ENCODE measurements around the gene TXNL4B.
"Not testable (repeated sequence)": the region's sequence is repeated elsewhere in the genome, so short reads cannot be mapped to it uniquely, and the experiment has no call there.

The TXNL4B gene

DNA sequence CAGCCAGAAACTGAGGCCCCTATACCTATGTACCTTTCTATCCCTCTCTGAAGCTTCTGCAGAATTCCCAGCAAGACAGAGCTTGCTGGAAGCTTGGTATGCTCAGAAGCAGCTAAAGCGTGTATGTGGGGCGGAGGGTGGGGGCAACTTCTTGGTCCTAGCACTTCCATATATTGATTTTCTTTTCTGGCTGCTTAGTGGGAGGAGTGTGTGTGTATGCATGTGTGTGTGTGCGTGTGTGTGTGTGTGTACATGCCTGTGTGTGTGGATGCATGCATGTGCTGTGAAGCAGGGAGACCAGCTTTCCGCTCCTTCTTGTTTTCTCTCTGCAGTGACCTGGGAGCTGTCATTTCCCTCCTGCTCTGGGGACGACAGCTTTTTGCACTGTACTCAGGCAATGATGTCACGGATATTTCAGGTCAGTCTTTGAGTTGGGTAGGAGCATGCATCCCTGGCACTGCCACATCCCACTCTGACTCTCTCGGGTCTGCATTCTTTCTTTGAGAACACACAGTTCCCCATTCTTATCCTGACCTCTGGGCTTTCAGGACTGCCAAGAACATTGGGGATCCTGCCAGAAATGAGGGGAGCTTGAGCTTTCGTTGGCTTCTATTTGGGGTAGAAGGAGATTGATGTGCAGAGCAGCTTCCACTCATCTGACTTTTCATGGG, 19.7 kb downstream of the TXNL4B start:
- TF ChIP-seq GATA1 (IDR thresholded peaks at IDR 0.05; ENCODE audit: low read depth, low read length), result no peak
- no peak for DNase-seq

DNA sequence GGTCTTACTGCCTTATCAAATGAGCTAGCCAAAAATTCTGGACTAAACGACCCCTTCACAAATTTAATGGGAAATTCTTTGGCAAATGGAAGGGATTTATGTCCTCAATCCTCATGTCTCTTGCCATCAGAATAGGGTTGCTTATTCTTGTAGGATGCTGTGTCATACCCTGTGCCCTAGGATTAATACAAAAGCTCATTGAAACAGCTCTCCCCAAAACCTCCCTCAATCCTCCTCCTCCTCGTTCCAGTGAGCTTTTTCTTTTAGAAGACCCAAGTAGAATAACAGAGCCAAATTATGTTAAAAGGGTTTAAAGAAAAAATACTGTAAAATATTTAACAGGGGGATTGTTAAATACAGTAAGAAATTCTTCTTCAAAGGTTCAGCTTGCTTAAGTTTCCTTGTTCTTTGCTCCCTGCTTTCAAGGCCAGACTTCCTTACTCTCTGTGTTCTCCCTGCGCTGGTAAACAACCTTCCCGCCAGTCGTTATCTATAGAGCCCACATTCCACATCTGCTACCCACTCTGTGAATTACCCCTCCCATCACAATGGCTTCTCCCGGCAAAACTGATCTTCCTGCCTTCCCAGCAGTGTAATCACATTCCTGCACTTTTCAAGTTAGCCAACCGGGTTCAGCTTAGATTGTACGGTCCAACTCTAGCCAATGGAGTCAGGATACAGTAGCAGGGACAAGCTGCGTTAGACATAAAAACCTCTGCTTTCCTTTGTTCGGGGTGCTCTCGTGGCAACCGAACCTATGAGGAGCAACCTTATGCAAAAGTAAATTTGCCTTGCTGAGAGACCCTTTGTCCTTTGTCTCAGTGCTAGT, 20.7 kb downstream of the TXNL4B start:
- DNase-seq, result peak; percentile 17
- TF ChIP-seq GATA1 (IDR thresholded peaks at IDR 0.05; ENCODE audit: low read depth, low read length) (no peak), POLR2A (IDR thresholded peaks at IDR 0.05; ENCODE audit: low read length) (no peak)

DNA sequence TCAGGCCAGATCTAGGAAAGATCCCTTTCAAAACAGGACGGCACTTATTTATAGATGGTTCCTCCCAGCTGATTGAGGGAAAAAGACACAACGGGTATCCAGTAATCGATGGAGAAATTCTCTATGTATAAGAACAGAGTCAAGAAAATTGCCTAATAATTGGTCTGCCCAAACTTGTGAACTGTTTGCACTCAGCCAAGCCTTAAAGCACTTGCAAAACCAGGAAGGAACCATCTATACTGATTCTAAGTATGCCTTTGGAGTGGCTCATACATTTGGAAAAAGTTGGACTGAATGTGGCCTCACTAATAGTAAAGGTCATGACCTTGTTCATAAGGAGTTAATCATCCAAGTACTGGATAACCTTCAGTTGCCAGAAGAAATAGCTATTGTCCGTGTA, 24.5 kb downstream of the TXNL4B start:
- TF ChIP-seq GATA1 (IDR thresholded peaks at IDR 0.05; ENCODE audit: low read depth, low read length), result no peak
- no peak for TF ChIP-seq POLR2A (IDR thresholded peaks at IDR 0.05; ENCODE audit: low read length)
- no peak for DNase-seq

DNA sequence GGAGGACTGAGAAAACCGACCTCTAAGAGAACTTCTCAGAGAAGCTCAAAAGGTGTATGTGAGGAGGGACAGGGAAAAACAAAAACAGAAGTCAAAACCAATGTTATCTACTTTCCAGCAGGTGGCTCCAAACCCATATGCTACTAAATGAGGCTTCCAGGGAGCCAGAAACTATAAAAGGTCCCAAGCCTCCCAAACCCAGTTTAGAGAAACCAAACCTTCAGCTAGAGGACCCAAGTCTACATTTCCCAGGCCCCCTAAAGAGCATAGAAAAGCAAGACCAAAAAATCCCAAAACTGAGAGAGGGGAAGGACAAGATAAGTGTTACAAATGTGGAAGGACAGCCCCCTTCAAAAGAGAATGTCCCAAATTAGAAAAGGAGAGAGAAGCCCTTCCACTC, 26.7 kb downstream of the TXNL4B start:
- TF ChIP-seq POLR2A (IDR thresholded peaks at IDR 0.05; ENCODE audit: low read length) (no peak), GATA1 (IDR thresholded peaks at IDR 0.05; ENCODE audit: low read depth, low read length) (no peak)
- DNase-seq, result peak; percentile 67 to 74

DNA sequence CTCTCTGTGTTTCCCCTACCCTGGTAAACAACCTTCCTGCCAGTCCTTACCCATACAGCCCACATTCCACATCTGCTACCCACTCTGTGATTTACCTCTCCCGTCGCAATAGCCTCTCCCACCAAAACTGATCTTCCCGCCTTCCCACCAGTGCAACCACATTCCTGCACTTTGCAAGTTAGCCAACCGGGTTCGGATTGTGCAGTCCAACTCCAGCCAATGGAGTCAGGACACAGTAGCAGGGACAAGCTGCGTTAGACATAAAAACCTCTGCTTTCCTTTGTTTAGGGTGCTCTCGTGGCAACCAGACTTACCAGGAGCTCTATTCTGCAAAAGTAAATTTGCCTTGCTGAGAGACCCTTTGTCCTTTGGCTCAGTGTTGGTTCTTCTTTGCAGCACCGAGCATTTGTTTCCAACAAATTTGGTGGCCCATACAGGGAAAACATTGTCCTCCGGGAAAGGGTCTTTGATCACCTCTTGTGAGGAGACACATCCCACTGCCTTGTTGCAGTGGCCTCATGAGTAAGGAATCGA, 29.0 kb downstream of the TXNL4B start:
- DNase-seq, result no peak
- TF ChIP-seq GATA1 (IDR thresholded peaks at IDR 0.05; ENCODE audit: low read depth, low read length), result no peak
- TF ChIP-seq POLR2A (IDR thresholded peaks at IDR 0.05; ENCODE audit: low read length), result no peak

DNA sequence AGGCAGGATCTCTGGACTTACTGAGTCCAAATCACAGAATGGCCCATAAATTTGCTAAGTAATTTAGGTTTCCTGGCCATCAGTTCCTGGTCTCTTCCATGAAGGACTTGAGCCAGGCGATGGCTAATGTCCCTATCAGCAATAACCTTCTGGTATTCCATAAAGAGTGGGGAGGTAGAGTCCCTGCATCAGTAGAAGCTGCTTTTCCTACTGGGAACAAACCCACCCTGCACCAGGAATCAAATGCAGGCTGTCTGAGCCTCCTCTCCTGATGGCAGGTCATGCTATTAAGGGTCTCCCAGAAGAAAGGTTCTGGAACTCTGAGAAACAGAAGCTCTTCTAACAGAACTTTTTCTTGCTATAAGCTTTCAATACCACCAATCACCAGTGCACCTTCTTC, 31.9 kb downstream of the TXNL4B start:
- no peak for DNase-seq
- TF ChIP-seq GATA1 (IDR thresholded peaks at IDR 0.05; ENCODE audit: low read depth, low read length), result no peak
- no peak for TF ChIP-seq POLR2A (IDR thresholded peaks at IDR 0.05; ENCODE audit: low read length)

DNA sequence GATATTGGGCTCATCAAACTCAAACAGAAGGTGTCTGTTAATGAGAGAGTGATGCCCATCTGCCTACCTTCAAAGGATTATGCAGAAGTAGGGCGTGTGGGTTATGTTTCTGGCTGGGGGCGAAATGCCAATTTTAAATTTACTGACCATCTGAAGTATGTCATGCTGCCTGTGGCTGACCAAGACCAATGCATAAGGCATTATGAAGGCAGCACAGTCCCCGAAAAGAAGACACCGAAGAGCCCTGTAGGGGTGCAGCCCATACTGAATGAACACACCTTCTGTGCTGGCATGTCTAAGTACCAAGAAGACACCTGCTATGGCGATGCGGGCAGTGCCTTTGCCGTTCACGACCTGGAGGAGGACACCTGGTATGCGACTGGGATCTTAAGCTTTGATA, 33.0 kb downstream of the TXNL4B start:
- no peak for DNase-seq
- TF ChIP-seq POLR2A (IDR thresholded peaks at IDR 0.05; ENCODE audit: low read length), result no peak
- no peak for TF ChIP-seq GATA1 (IDR thresholded peaks at IDR 0.05; ENCODE audit: low read depth, low read length)

DNA sequence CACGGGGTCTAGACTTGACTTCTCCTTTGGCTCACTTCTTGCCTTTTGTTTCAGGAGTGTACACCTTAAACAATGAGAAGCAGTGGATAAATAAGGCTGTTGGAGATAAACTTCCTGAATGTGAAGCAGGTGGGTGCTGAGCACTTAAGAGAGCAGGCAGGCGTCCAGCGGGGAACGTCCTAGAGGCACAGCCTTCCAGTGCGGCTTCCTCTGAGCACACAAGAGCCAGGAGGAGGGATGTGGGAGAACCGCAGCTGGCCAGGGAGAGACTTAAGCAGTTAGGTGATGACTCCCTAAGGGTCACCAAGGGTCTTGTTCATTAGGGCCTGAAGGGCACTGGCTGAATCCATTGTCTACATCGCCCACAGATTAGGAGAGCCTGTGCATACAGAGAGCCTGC, 34.4 kb downstream of the TXNL4B start:
- DNase-seq, result not testable (repeated sequence)

DNA sequence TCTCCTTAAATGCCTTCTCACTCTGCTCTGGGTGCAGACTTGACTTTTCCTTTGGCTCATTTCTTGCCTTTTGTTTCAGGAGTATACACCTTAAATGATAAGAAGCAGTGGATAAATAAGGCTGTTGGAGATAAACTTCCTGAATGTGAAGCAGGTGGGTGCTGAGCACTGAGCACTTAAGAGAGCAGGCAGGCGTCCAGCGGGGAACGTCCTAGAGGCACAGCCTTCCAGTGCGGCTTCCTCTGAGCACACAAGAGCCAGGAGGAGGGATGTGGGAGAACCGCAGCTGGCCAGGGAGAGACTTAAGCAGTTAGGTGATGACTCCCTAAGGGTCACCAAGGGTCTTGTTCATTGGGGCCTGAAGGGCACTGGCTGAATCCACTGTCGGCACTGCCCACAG, 36.1 kb downstream of the TXNL4B start:
- not testable (repeated sequence) for DNase-seq

DNA sequence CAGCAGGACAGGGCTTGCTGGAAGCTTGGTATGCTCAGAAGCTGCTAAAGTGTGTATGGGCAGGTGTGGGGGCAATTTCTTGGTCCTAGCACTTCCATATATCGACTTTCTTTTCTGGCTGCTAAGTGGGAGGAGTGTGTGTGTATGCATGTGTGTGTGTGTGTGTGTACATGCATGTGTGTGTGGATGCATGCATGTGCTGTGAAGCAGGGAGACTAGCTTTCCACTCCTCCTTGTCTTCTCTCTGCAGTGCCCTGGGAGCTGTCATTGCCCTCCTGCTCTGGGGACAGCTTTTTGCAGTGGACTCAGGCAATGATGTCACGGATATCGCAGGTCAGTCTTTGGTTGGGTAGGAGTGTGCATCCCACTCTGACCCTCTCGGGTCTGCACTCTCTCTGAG, 37.5 kb downstream of the TXNL4B start:
- DNase-seq, result no peak
- no peak for TF ChIP-seq GATA1 (IDR thresholded peaks at IDR 0.05; ENCODE audit: low read depth, low read length)
- no peak for TF ChIP-seq POLR2A (IDR thresholded peaks at IDR 0.05; ENCODE audit: low read length)

DNA sequence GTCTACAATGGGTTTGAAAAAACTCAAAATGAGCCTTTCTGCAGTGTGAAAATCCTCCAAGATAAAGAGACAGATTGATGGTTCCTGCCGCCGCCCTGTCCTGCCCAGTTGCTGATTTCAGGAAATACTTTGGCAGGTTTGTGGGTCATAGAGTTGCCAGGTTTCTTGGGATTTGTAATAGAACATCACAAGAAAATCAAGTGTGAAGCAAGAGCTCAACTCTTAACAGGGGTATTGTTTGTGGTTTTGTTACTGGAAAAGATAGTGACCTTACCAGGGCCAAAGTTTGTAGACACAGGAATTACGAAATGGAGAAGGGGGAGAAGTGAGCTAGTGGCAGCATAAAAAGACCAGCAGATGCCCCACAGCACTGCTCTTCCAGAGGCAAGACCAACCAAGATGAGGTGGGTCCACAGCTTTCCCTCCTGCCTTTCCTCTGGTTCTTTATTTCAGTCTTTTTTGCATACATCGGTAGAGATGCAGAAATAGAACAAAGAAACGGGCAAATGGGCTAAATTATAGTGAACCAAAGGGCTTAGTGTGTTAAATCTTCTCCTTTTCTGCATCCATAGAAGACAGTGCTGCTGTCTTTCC, 39.1 kb downstream of the TXNL4B start, which contains the start of gene HP:
TSS of gene HP (plus strand) at position 252 of the 594 bp plus-strand sequence. CDS start at position 400, 148 bp downstream.
- not testable (repeated sequence) for DNase-seq

DNA sequence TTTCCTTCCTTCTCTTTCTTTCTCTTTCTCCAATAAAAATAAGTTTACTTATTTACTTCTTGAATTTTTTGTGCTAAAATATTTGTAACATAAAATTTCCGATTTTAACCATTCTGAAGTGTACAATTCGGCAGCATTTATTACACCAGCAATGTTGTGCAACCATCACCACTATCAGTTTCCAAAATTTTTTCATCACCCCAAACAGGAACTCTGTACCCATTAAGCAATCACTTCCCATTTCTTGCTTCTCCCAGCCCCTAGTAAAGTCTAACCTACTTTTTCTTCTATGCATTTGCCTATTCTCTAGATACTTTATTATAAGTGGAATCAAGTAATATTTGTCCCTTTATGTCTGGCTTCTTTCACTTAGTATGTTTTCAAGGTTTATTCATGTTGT, 41.6 kb downstream of the TXNL4B start:
- no peak for DNase-seq
- TF ChIP-seq POLR2A (IDR thresholded peaks at IDR 0.05; ENCODE audit: low read length), result no peak
- TF ChIP-seq GATA1 (IDR thresholded peaks at IDR 0.05; ENCODE audit: low read depth, low read length), result no peak

DNA sequence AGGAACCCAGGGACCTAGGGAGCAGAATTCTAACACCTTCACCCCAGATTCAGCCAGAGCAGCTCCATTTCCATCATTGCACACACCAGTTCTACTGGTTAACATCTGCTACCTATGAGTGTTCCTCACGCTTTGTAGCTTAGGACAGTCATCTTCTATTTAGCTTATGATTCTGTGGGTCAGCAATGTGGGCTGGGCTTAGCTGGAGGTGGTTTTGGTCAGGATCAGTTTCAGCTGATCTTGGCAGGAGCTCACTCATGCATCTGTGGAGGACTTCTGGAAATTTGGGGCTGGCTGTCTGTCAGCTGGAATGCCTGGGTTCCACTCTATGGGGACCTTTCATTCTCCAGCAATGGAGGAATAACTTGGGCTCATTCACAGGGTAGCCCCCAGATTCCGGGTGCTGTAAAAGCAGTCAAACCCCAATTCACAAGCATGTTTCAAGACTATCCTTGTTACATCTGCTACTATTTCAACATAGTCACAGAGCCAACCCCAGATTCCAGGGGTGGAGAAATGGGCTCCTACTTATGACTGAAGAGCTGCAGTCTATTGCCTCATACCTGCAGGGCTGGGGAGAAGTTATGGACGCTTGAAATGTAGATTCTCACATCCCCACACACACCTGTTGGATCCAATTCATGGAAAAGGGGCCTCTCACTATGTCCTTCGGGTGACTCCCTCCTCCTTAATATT, 42.5 kb downstream of the TXNL4B start:
- TF ChIP-seq POLR2A (IDR thresholded peaks at IDR 0.05; ENCODE audit: low read length) (no peak), GATA1 (IDR thresholded peaks at IDR 0.05; ENCODE audit: low read depth, low read length) (no peak)
- no peak for DNase-seq

DNA sequence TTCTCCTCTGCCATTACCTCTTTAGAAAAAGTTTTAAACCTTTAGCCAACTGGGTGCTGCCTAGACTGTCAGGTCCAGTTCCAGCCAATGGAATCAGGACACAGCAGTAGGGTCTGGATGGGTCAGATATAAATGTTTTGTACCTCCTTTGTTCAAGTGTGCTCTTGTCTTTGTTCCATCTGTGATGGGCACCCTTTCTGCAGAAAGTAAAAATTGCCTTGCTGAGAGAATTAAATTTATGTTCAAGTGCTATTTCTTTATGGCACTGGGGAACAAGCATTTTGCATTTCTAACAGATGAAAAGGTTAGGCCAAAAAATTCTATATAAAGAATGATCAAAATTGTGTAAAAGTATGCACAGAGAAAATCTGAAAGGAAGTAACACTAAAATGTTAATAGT, 44.3 kb downstream of the TXNL4B start:
- DNase-seq, result no peak
- TF ChIP-seq GATA1 (IDR thresholded peaks at IDR 0.05; ENCODE audit: low read depth, low read length) (no peak), POLR2A (IDR thresholded peaks at IDR 0.05; ENCODE audit: low read length) (no peak)
